ENCODE measurements around the gene CNTNAP2. TPM values are rescaled to one million over a fixed set of nuclear protein-coding genes. Genes with fewer than 3 reads are reported as not detected.

CNTNAP2 gene
- total and polyA plus RNA-seq, 2 donors = 5.1 to 10.3 TPM

DNA sequence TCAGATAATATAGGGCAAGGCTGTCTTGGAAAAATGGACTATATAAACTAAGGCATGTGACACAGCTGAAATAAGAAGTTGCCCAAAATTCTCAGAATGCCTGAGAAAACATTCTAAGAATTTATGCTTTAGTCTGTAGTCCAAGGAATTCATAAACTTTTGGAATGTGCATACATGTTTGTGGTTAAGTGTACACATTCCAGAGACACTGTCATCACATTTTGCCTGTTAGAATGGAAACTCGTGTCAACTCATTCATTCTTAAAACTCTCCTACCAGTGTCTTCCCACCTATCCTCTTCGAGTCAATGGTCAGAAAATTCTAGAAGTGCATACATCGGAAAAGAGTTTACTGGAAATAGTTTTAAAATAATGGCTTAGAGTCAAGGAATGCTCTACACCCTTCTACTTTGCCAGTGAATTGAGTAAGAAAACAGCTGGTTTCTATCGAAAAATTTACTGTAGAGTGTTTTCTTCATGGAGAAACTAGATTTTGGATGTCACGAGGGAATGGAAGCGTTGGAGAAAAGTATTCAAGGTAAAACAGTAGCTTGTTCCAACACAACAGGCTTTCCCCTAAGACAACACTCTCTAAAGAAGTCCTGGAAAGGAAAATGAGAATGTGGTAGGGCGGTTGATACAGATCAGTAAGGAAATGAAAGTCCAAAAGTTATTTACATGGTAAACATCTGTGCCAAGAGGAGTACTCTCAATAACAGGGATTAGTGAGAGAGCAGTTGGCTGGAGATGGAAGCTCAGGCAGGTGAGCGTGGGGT is 1296.4 kb downstream of the CNTNAP2 start:
- no peak overlapping the region for H3K27ac ChIP-seq (ENCODE audit: low read depth in 1 of 2, low read length in 1 of 2)
- H3K27me3 ChIP-seq (ENCODE audit: control insufficient read depth in 2 of 2, insufficient read depth in 1 of 2, low read length in 1 of 2) = no peaks in the 10 kb centered on the region
- H3K9me3 ChIP-seq (ENCODE audit: control insufficient read depth in 2 of 2, insufficient read depth in 1 of 2, low read length in 1 of 2) = no peaks in the 10 kb centered on the region
- H3K36me3 ChIP-seq (ENCODE audit: control insufficient read depth in 2 of 2, insufficient read depth in 2 of 2, low read length in 1 of 2) = no peaks in the 10 kb centered on the region
- DNase-seq (ENCODE audit: low read depth in 6 of 9, low spot score in 9 of 9) = no peak
- 90% methylated on average over 8 of the region's 8 CpGs for WGBS
- H3K4me3 ChIP-seq (ENCODE audit: low read length in 2 of 2) = no peak overlapping the region
- no peaks in the 10 kb centered on the region for H3K4me1 ChIP-seq (ENCODE audit: control insufficient read depth in 2 of 2, insufficient read depth in 2 of 2, low read length in 2 of 2)

DNA sequence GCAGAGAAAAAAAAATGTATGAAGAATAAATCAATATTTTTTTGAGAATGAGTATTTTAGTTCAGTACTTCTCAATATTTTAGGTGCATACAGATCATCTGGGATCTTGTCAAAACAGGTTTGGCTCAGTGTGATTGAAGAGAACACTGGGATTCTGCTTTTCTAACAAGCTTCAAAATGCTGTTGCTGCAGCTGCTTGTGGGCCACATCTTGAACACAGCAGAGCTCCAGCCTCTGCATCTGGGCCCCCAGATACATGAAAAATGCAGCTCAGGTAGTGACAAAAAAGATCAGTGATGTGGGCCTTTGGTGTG is 1296.9 kb downstream of the CNTNAP2 start:
- no peak overlapping the region for H3K4me3 ChIP-seq (ENCODE audit: low read length in 2 of 2)
- DNase-seq (ENCODE audit: low read depth in 6 of 9, low spot score in 9 of 9) = no peak
- no peaks in the 10 kb centered on the region for H3K4me1 ChIP-seq (ENCODE audit: control insufficient read depth in 2 of 2, insufficient read depth in 2 of 2, low read length in 2 of 2)
- no peaks in the 10 kb centered on the region for H3K27me3 ChIP-seq (ENCODE audit: control insufficient read depth in 2 of 2, insufficient read depth in 1 of 2, low read length in 1 of 2)
- no peak overlapping the region for H3K27ac ChIP-seq (ENCODE audit: low read depth in 1 of 2, low read length in 1 of 2)
- no peaks in the 10 kb centered on the region for H3K9me3 ChIP-seq (ENCODE audit: control insufficient read depth in 2 of 2, insufficient read depth in 1 of 2, low read length in 1 of 2)
- H3K36me3 ChIP-seq (ENCODE audit: control insufficient read depth in 2 of 2, insufficient read depth in 2 of 2, low read length in 1 of 2) = no peaks in the 10 kb centered on the region

DNA sequence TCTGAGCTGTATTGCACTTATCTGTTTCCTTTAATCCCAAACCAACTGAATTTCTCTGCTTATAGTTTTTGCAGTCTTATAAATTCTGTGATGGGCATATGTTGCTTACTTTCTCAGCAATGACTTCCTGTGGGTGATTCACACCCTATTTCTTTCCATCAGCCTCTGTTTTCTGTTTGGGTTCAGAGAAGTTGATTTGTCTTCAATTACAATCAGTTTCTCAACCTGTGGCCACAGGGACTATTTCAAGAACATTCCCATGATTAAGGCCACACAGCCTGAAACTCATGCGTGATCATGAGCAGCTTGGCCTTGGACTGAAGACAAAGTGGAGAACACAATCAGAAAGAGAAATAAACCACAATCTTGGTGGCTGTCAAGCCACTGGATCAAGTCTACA is 1299.4 kb downstream of the CNTNAP2 start:
- Histone ChIP-seq H3K27ac (ENCODE audit: low read depth in 1 of 2, low read length in 1 of 2) (no peak overlapping the region), H3K4me1 (ENCODE audit: control insufficient read depth in 2 of 2, insufficient read depth in 2 of 2, low read length in 2 of 2) (no peaks in the 10 kb centered on the region), H3K9me3 (ENCODE audit: control insufficient read depth in 2 of 2, insufficient read depth in 1 of 2, low read length in 1 of 2) (no peaks in the 10 kb centered on the region), H3K27me3 (ENCODE audit: control insufficient read depth in 2 of 2, insufficient read depth in 1 of 2, low read length in 1 of 2) (no peaks in the 10 kb centered on the region), H3K4me3 (ENCODE audit: low read length in 2 of 2) (no peak overlapping the region), H3K36me3 (ENCODE audit: control insufficient read depth in 2 of 2, insufficient read depth in 2 of 2, low read length in 1 of 2) (no peaks in the 10 kb centered on the region)
- no peak for DNase-seq (ENCODE audit: low read depth in 6 of 9, low spot score in 9 of 9)
- WGBS = 98% methylated on average over 1 of the region's 1 CpG

DNA sequence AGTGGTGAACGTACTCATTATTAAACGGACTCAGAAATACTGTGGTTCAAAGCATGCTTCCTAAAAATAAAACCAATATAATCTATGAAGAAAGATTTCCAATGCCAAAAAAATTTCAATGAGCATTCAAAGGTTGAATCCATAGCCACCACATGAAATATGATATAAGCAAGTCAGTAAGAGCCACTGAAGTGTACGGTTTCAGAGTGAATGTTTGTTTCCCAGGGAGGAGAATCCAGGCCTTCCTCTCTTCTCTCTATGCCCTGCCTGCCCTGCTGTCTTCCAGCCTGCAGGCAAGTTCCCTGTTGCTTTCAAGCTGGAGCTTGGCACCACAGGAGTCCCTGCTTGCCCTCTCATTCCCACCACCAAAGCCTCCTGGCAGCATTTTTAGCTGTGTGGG is 1302.4 kb downstream of the CNTNAP2 start:
- WGBS = 94% methylated on average over 3 of the region's 3 CpGs
- no peak overlapping the region for H3K4me3 ChIP-seq (ENCODE audit: low read length in 2 of 2)
- no peak overlapping the region for H3K27ac ChIP-seq (ENCODE audit: low read depth in 1 of 2, low read length in 1 of 2)
- no peaks in the 10 kb centered on the region for H3K4me1 ChIP-seq (ENCODE audit: control insufficient read depth in 2 of 2, insufficient read depth in 2 of 2, low read length in 2 of 2)
- H3K9me3 ChIP-seq (ENCODE audit: control insufficient read depth in 2 of 2, insufficient read depth in 1 of 2, low read length in 1 of 2) = no peaks in the 10 kb centered on the region
- no peaks in the 10 kb centered on the region for H3K36me3 ChIP-seq (ENCODE audit: control insufficient read depth in 2 of 2, insufficient read depth in 2 of 2, low read length in 1 of 2)
- no peak for DNase-seq (ENCODE audit: low read depth in 6 of 9, low spot score in 9 of 9)
- no peaks in the 10 kb centered on the region for H3K27me3 ChIP-seq (ENCODE audit: control insufficient read depth in 2 of 2, insufficient read depth in 1 of 2, low read length in 1 of 2)

DNA sequence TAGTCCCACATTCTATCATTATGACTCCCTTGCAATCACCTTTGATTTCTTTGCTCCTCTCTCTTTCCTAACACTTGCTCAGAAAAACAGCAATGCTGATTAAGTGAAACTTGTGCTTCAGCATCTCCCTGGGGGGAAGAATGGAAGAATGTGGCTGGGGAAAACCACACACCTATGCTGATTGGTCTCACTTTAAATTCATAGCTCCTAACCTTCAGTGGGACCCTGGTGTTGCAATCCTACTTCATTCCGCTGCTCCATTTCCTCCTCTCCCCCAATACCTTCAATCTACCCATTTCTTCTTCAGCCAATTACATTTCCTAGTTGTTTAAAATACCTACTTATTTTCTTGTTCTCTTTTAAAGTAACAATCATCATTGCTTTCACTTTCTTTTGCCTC is 1307.3 kb downstream of the CNTNAP2 start:
- no peaks in the 10 kb centered on the region for H3K27me3 ChIP-seq (ENCODE audit: control insufficient read depth in 2 of 2, insufficient read depth in 1 of 2, low read length in 1 of 2)
- H3K9me3 ChIP-seq (ENCODE audit: control insufficient read depth in 2 of 2, insufficient read depth in 1 of 2, low read length in 1 of 2) = no peaks in the 10 kb centered on the region
- no peak overlapping the region for H3K27ac ChIP-seq (ENCODE audit: low read depth in 1 of 2, low read length in 1 of 2)
- no peak for DNase-seq (ENCODE audit: low read depth in 6 of 9, low spot score in 9 of 9)
- WGBS = 100% methylated on average over 1 of the region's 1 CpG
- no peak overlapping the region for H3K4me3 ChIP-seq (ENCODE audit: low read length in 2 of 2)
- no peaks in the 10 kb centered on the region for H3K4me1 ChIP-seq (ENCODE audit: control insufficient read depth in 2 of 2, insufficient read depth in 2 of 2, low read length in 2 of 2)
- H3K36me3 ChIP-seq (ENCODE audit: control insufficient read depth in 2 of 2, insufficient read depth in 2 of 2, low read length in 1 of 2) = no peaks in the 10 kb centered on the region

DNA sequence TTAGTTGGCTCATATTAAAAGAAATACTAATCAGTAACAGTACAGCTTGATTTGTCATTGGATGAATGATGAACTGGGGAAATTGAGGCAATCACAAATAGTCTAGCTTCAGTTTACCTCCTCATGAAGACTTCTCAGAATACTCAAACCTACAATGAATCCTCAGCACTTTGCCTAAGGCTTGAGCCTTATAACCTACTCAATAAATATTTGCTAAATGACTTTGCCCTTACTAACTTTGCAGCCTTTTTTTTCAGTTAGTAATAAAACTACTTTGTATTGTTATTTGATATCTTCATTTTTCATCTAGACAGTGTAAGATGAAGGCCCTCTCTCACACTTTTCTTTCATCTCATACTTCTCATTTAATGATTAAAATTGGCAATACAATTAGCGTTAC is 1311.5 kb downstream of the CNTNAP2 start:
- Histone ChIP-seq H3K27ac (ENCODE audit: low read depth in 1 of 2, low read length in 1 of 2) (no peak overlapping the region), H3K4me3 (ENCODE audit: low read length in 2 of 2) (no peak overlapping the region), H3K9me3 (ENCODE audit: control insufficient read depth in 2 of 2, insufficient read depth in 1 of 2, low read length in 1 of 2) (no peaks in the 10 kb centered on the region), H3K36me3 (ENCODE audit: control insufficient read depth in 2 of 2, insufficient read depth in 2 of 2, low read length in 1 of 2) (no peaks in the 10 kb centered on the region), H3K27me3 (ENCODE audit: control insufficient read depth in 2 of 2, insufficient read depth in 1 of 2, low read length in 1 of 2) (no peaks in the 10 kb centered on the region), H3K4me1 (ENCODE audit: control insufficient read depth in 2 of 2, insufficient read depth in 2 of 2, low read length in 2 of 2) (no peaks in the 10 kb centered on the region)
- WGBS = 99% methylated on average over 1 of the region's 1 CpG
- DNase-seq (ENCODE audit: low read depth in 6 of 9, low spot score in 9 of 9) = no peak

DNA sequence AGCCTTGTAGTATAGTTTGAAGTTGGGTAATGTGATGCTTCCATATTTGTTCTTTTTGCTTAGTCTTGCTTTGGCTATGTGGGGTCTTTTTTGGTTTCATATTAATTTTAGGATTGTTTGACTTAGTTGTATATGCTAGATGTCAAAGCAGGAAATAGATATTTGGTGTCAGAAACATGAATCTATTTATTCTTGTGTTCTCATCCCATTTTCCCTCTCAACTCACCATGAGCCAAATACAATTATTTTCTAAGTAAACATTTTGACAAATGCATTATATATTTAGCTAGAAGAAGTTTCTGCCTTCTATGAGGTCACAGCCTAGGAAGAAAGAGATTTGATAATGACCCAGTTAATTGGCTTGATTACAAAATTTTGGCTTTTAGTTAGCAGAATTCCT is 1313.4 kb downstream of the CNTNAP2 start:
- H3K27ac ChIP-seq (ENCODE audit: low read depth in 1 of 2, low read length in 1 of 2) = no peak overlapping the region
- H3K27me3 ChIP-seq (ENCODE audit: control insufficient read depth in 2 of 2, insufficient read depth in 1 of 2, low read length in 1 of 2) = no peaks in the 10 kb centered on the region
- no peaks in the 10 kb centered on the region for H3K4me1 ChIP-seq (ENCODE audit: control insufficient read depth in 2 of 2, insufficient read depth in 2 of 2, low read length in 2 of 2)
- no peak for DNase-seq (ENCODE audit: low read depth in 6 of 9, low spot score in 9 of 9)
- H3K4me3 ChIP-seq (ENCODE audit: low read length in 2 of 2) = no peak overlapping the region
- H3K36me3 ChIP-seq (ENCODE audit: control insufficient read depth in 2 of 2, insufficient read depth in 2 of 2, low read length in 1 of 2) = no peaks in the 10 kb centered on the region
- H3K9me3 ChIP-seq (ENCODE audit: control insufficient read depth in 2 of 2, insufficient read depth in 1 of 2, low read length in 1 of 2) = no peaks in the 10 kb centered on the region

DNA sequence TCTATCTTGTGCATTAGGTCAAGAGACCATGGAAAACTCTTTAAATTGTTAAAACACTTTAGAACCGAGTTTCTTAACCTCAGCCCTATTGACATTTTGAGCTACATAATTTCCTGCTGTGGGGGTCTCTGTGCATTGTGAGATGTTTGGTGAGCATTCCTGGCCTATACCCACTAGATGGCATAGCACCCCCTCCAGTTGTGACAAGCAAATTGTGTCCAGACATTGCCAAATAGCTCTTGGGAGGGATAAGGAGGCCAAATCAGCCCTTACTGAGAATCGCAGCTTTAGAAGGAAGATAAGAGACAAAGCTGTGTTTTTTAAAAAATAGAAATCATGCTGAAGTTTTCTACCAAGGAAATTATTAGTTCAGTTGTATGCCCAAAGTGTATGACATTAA is 1315.5 kb downstream of the CNTNAP2 start:
- H3K27ac ChIP-seq (ENCODE audit: low read depth in 1 of 2, low read length in 1 of 2) = no peak overlapping the region
- no peaks in the 10 kb centered on the region for H3K36me3 ChIP-seq (ENCODE audit: control insufficient read depth in 2 of 2, insufficient read depth in 2 of 2, low read length in 1 of 2)
- H3K4me3 ChIP-seq (ENCODE audit: low read length in 2 of 2) = no peak overlapping the region
- H3K4me1 ChIP-seq (ENCODE audit: control insufficient read depth in 2 of 2, insufficient read depth in 2 of 2, low read length in 2 of 2) = no peaks in the 10 kb centered on the region
- H3K9me3 ChIP-seq (ENCODE audit: control insufficient read depth in 2 of 2, insufficient read depth in 1 of 2, low read length in 1 of 2) = no peaks in the 10 kb centered on the region
- WGBS = 60% methylated on average over 2 of the region's 2 CpGs
- no peaks in the 10 kb centered on the region for H3K27me3 ChIP-seq (ENCODE audit: control insufficient read depth in 2 of 2, insufficient read depth in 1 of 2, low read length in 1 of 2)
- peak in 1 of 9 donors; percentile 2 for DNase-seq (ENCODE audit: low read depth in 6 of 9, low spot score in 9 of 9)

DNA sequence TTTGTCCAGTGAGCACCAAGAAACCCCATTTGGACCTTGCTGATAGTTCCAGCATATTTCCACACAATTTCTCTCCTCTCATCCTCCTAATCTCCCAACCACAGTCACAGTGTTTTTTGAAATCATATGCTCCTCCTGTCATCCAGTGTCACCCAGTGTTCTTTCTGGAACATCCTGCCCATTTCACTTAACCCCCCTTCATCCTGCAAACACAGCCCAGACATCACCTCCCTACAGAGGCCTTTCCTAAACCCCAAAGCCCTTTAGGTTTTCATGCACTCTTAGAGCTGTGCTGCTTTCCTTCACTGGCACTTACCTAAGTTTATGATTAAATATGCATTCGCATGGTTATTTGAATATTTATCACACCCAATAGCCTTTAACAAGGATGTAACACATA is 1316.0 kb downstream of the CNTNAP2 start:
- 93% methylated on average over 1 of the region's 1 CpG for WGBS
- Histone ChIP-seq H3K27ac (ENCODE audit: low read depth in 1 of 2, low read length in 1 of 2) (no peak overlapping the region), H3K9me3 (ENCODE audit: control insufficient read depth in 2 of 2, insufficient read depth in 1 of 2, low read length in 1 of 2) (no peaks in the 10 kb centered on the region), H3K36me3 (ENCODE audit: control insufficient read depth in 2 of 2, insufficient read depth in 2 of 2, low read length in 1 of 2) (no peaks in the 10 kb centered on the region), H3K4me1 (ENCODE audit: control insufficient read depth in 2 of 2, insufficient read depth in 2 of 2, low read length in 2 of 2) (no peaks in the 10 kb centered on the region), H3K4me3 (ENCODE audit: low read length in 2 of 2) (no peak overlapping the region), H3K27me3 (ENCODE audit: control insufficient read depth in 2 of 2, insufficient read depth in 1 of 2, low read length in 1 of 2) (no peaks in the 10 kb centered on the region)
- no peak for DNase-seq (ENCODE audit: low read depth in 6 of 9, low spot score in 9 of 9)

DNA sequence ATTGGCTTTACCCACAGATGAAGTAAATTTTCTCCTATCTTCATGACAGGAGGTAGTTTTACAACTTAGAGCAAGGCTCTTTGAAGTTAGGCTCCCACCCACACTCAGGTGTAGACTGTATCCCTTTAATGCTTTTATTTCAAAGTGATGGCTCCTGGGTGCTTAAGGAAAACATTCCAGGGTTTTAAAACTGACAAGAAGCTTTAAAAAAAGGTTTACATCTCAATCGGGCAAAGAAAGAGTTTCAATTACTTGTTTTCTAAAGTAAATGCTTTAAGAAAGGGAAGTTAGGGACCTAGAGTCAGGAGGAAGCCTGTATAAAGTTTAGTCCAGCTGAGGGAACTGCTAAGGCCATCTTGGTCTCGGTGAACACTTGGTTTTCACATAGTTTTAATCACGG is 1320.1 kb downstream of the CNTNAP2 start:
- no peaks in the 10 kb centered on the region for H3K36me3 ChIP-seq (ENCODE audit: control insufficient read depth in 2 of 2, insufficient read depth in 2 of 2, low read length in 1 of 2)
- no peaks in the 10 kb centered on the region for H3K27me3 ChIP-seq (ENCODE audit: control insufficient read depth in 2 of 2, insufficient read depth in 1 of 2, low read length in 1 of 2)

More for the DNA sequence above, 1320.1 kb downstream of the CNTNAP2 start:
- H3K4me1 ChIP-seq (ENCODE audit: control insufficient read depth in 2 of 2, insufficient read depth in 2 of 2, low read length in 2 of 2) = no peaks in the 10 kb centered on the region
- H3K27ac ChIP-seq (ENCODE audit: low read depth in 1 of 2, low read length in 1 of 2) = no peak overlapping the region
- H3K9me3 ChIP-seq (ENCODE audit: control insufficient read depth in 2 of 2, insufficient read depth in 1 of 2, low read length in 1 of 2) = no peaks in the 10 kb centered on the region
- no peak for DNase-seq (ENCODE audit: low read depth in 6 of 9, low spot score in 9 of 9)
- WGBS = 78% methylated on average over 3 of the region's 3 CpGs
- no peak overlapping the region for H3K4me3 ChIP-seq (ENCODE audit: low read length in 2 of 2)
